ENCODE data around the gene ANKRD11. TPM values are rescaled to one million over a fixed set of nuclear protein-coding genes. Genes with fewer than 3 reads are reported as not detected.
"Not testable (repeated sequence)": the region's sequence is repeated elsewhere in the genome, so short reads cannot be mapped to it uniquely, and the experiment has no call there.

The ANKRD11 gene
- total RNA-seq, 1 donor from 2014 or later, result 58.1 TPM

DNA sequence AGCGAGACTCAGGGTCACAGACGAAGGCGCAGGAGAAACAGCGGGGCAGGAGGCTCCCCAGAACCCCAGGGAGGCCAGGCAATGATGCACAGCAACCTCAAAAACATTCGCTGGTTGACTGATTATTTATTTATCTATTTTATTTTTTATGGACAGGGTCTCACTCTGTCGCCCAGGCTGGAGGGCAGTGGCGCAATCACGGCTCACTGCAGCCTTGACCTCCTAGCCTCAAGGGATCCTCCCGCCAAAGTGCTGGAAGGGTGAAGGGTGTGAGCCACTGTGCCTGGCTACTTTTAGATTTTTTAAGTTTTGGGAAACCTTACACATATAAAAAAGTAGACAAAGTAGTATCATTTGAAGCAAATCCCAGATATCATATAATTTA lies 189.4 kb downstream of the ANKRD11 start:
- no peak for DNase-seq (ENCODE audit: low read depth, low spot score)

DNA sequence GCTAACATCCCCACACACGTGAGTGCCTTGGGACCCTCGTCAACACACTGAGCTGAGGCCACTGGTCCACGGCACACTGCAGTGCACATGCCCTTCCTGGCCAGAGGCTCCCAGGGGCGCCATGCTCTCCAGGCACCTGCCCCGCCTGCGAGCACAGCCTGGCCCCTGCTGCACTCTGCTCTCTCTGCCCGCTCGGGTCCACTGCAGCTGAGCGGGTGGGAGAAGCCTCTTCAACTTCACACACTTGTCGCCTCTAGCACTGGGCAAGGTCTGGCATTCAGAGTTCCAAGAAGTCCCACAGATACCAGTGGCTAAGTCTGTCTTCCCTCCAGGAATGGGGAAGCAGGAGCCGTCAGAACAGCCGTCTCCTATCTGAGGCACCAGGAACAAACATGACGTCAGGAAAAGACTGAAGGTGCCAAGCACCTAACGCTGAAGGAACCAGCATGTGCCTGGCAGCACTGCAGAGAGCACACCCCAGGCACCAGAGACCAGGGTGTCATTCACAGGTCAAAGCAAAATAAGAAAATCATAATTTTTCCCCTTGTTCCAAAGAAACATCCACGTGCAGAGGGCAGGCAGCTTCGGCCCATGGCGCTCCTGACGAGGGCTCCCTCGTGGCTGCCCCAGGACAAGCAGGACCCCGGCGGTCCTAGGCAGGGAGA lies 189.9 kb downstream of the ANKRD11 start:
- DNase-seq (ENCODE audit: low read depth, low spot score), result no peak

DNA sequence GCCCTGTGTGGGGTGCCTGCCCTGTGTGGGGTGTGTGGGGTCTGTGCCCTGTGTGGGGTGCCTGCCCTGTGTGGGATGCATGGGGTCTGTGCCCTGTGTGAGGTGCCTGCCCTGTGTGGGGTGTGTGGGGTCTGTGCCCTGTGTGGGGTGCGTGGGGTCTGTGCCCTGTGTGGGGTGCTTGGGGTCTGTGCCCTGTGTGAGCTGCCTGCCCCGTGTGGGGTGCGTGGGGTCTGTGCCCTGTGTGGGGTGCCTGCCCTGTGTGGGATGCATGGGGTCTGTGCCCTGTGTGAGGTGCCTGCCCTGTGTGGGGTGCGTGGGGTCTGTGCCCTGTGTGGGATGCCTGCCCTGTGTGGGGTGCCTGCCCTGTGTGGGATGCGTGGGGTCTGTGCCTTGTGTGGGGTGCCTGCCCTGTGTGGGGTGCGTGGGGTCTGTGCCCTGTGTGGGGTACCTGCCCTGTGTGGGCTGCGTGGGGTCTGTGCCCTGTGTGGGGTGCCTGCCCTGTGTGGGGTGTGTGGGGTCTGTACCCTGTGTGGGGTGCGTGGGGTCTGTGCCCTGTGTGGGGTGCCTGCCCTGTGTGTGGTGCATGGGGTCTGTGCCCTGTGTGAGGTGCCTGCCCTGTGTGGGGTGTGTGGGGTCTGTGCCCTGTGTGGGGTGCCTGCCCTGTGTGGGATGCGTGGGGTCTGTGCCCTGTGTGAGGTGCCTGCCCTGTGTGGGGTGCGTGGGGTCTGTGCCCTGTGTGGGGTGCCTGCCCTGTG lies 190.8 kb downstream of the ANKRD11 start:
- DNase-seq (ENCODE audit: low read depth, low spot score), result not testable (repeated sequence)

DNA sequence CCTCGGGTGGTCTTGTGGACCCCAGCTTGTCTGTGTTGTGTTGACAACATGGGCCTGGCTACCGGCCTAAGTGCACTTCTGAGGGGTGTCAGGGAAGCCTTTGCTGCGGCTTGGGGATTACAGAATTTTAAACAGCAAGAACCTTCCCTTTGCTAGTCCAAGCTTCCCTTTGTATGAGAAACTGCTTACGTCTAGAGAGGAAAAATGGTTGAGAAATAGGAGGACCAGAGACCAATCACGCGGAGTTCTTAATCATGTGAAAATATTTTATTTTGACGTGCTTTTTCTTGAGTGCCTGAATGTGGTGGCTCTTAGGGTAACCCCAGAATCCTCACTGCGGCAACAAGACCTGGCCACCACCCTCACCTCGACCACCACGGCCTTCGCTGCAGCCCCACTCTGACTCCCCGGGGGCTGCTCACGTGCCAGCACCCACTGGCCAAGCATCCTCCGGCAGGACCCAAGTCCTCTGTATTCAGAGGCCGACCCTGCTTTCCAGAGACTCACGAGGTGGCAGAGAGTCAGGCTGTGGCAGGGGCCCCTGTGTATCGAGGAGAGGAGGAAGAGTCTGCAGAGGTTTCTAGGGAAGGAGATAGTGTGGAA lies 191.6 kb downstream of the ANKRD11 start:
- DNase-seq (ENCODE audit: low read depth, low spot score), result no peak

DNA sequence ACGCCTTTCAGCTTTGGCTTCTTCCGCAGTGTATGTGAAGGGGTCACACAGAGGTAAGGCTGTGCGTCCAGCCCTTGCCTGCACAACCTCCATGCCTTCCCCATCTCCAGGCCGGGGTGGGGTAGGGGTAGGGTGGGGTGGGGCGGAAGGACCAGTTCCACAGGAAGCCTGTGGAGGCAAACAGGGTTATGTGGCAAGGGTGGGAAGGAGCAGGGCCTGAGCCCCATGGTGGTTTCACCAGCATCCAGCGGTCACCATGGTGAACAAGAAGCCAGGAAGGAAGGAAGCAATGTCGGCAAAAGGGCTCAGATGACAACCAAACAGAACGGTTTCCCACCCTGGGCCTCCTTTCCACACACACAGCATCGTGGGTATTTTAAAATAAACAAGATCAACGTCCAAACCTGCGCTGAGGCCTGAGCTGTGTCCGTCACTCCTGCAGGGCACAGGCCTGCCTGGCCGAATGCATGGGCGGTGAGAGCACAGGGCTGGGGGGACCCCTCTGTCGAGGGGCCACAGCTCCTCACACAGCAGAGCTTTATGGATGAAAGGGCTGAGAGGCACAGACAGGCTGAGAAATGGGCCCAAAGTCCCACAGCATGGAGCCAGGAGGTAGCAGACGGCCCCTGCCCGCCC lies 192.3 kb downstream of the ANKRD11 start:
- no peak for DNase-seq (ENCODE audit: low read depth, low spot score)

DNA sequence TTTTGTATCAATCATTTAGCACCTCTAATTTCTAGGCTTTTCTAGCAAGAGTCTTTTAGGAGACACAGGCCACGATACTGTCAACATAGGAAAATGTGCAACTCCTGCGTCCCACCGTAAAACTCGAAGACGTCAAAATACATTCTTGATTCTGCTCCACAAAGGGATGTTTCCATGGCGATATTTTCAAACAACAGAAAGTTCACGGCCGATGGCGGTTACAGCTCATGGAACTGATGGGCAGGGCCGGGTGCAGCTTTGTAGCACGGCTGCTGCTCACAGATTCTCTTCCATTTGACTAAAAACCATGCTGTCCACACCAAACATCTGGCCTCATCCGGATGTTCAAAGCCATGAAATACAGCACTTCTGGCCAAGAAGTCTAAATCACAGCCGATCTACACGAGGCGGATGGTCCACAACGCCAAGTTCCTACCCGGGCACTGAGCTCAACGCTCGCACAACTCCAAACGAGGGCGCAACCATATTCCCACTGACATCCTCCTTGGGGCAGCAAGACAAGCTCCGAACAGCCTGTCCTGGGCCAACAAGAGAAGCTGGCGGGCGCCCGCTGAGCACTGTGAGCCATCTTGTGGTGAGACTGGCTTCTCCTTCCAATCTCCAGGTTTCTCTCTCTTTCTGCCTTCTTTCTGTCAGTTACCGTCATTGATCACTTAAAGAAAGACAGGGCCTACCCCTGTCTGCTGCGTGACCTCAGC lies 193.0 kb downstream of the ANKRD11 start:
- DNase-seq (ENCODE audit: low read depth, low spot score), result no peak

DNA sequence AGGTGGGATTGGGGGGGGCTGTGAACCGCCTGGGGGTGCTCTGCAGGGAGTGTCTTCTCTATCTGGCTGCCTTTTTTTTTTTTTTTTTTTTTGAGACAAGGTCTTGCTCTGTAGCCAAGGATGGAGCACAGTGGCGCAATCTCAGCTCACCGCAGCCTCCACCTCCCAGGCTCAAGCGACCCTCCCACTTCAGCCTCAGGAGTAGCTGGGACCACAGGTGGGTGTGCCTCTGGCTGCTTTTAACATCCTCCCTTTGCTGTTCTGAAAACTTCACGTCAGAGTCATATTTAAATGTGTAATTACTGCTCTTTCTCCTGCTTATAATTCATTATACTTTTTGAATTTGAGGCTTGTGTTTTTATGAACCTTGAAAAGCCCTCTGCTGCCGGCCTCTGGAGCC lies 194.4 kb downstream of the ANKRD11 start:
- DNase-seq (ENCODE audit: low read depth, low spot score), result no peak

DNA sequence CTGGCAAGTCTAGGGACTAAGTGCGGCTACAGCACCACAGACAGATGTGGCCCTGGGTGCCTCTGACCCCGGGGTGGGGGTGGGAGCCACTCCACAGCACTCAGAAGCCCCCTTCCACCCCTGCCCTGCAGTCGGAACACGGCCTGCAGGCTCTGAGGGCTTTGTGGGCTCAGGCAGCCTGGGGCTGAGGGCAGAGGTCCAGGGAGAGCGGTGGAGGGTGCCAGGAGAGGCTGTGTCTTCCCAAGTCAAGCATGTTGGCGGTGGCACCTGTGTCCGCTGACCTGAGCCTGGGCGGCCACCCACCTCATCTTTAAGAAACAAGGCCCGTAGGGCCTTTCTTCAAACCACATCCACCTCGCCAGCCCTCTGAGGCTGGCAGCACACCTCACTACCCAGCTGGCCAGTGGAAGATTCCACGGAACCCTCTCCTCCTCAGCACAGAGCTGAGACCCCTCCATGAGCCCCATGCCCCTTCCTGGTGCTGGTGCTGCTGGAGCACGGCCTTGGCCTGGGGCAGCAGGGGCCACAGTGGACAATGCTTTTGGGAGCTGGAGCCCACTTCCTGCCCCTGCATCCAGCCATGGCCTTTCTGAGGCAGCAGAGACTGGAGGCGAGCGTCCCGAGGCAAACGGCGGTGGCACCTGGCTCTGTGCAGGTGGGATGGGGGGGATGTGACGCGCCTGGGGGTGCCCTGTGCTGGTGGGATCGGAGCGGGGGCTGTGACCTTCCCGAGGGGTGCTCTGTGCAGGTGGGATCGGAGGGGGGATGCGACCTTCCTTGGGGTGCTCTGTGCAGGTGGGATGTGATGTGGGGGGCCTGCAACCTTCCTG lies 195.1 kb downstream of the ANKRD11 start:
- no peak for DNase-seq (ENCODE audit: low read depth, low spot score)

DNA sequence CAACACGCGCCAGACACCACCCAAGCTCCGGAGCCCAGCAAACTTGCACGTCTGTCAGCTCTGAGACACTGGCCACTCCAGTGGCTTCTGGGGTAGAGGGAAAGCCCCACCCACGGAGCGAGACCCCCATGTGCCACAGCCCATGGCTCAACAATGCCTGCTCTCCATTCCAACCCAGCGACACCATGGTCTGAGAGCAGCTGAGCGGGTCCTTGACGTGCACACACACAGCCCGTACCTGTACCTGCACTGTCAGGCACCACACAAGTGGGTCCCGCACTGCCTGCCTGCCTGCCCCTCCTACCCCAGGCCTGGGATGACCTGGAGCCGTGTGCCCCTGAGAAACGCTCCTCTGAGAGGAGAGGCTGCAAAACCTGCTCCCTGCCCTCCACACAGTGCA lies 195.9 kb downstream of the ANKRD11 start:
- DNase-seq (ENCODE audit: low read depth, low spot score), result no peak

DNA sequence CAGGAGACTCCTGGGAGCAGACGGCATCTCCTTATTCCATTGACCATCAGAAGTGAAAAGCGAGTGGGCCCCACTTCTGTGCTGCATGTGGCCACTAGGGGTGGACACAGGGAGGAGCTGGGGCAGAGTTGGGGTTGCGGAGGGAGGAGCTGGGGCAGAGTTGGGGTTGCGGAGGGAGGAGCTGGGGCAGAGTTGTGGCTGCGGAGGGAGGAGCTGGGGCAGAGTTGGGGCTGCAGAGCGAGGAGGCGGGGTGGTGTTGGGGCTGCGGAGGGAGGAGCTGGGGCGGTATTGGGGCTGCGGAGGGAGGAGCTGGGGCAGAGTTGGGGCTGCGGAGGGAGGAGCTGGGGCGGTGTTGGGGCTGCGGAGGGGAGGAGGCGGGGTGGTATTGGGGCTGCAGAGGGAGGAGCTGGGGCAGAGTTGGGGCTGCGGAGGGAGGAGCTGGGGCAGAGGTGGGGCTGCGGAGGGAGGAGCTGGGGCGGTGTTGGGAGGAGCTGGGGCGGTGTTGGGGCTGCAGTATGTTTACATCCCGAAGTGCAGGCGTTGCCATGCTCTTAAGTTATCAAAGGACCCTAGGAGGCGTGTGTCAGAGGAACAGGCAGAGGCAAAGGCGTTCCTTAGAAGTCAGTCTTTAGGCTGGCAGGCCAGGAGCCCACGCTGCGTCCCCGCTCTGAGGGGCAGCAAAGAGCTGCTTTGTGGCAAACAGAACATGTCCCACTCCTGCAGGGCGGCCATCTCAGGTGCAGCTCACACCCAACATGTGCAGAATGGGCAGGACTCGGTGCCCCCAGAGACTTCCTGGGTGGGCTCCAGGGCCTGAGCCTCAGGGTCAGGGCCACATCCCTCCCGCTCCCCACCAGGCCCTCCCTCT lies 196.9 kb downstream of the ANKRD11 start:
- no peak for DNase-seq (ENCODE audit: low read depth, low spot score)

DNA sequence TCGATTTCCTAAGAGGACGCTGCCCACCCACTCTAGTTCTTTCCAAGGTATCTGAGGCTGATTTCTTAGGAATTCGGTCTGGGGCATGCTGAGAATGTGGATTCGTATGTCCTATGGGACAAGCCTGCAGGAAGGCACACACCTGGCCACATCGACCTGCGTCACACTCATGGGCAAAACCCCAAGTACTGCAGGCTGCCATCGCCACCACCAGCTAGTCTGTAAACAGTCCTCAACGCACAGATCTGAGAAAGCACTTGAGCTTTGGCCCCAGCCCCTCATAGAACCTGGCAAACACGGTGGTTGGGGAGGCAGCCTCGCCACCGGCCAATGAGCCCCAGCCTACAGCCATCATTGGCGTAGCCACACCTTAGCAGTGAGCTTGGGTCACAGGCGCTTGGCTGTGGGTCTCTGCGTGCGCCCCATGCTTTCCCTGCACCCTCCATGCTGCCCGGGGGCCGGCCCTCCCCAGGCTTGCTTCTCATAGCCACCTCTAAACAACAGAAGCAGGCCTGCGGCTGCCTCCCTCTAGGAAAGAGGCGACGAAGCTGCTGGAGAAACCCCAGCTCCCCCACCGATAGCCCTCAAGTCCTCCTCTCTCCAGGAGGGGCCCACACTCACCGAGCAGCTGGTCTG lies 197.8 kb downstream of the ANKRD11 start:
- DNase-seq (ENCODE audit: low read depth, low spot score), result no peak

DNA sequence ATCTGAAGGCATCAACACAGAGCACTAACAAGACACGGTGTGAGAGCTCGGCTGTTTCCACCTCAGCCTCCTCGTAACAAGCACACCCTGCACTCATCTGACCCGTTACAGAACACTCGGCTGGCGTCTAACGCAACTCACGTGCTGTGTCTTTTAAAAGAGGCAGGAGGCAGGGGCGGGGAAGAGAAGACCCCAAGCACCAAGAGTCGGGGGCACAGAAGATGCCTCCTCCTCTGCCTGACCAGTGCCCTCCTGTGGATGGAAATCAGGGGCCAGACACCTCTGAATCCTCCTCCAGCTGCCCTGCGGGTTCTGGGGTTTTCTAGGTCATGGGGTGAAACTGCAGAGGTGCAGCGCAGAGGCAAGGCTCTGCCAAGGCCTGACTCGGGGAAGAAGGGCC lies 198.6 kb downstream of the ANKRD11 start:
- no peak for DNase-seq (ENCODE audit: low read depth, low spot score)

DNA sequence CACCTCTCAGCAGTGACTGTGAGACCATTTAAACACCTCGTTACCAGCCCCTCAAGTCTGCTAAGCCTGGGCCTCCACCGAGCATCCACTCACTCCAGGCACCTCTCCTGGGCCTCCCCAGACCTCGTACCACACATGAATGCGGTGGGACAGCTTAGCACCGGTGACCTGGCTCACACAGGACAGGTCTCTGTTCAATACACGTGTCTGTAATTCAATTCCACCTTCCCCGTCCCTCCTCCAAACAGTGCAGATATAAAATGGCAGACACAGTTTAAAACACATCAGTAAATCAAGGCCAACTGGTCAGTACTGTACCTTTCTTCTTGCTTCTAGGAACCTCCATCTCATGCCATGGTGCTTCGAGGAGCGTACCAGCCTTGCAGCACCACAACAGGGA lies 199.0 kb downstream of the ANKRD11 start:
- DNase-seq (ENCODE audit: low read depth, low spot score), result no peak

DNA sequence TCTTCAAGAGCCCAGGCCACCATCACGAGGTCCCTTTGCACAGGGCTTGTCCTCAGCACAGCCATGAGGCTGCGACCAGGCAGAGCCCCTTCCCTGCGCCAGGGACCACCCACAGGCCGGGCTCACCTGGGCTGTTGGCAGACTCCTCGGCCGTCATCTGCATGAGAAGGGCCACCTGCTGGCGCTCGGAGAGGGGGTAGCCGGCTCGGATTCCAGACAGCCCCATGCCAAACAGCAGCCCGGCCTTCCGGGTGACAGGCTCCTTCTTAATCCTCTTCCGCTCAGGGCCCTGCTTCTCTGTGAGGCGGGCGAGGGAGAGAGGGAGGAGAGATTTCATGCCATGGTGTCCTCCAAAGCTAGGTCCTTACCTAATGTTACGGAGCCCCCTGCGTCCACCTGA lies 199.5 kb downstream of the ANKRD11 start:
- DNase-seq (ENCODE audit: low read depth, low spot score), result no peak

DNA sequence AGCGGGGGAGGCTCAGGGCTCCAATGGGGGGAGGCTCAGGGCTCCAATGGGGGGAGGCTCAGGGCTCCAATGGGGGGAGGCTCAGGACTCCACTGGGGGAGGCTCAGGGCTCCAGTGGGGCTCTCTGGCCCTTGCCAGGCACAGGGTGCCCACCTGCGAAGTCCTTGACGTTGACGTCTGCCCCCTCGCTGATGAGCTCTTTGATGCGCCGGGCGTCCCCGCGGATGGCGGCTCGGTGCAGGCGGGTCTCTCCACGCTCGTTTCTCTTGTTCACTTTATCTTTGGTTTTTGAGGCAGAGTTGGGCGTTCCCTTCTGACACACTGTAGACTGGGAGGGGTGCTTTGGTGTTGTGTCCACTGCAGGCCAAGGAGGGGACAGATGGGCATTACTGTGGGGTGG lies 199.9 kb downstream of the ANKRD11 start:
- no peak for DNase-seq (ENCODE audit: low read depth, low spot score)

DNA sequence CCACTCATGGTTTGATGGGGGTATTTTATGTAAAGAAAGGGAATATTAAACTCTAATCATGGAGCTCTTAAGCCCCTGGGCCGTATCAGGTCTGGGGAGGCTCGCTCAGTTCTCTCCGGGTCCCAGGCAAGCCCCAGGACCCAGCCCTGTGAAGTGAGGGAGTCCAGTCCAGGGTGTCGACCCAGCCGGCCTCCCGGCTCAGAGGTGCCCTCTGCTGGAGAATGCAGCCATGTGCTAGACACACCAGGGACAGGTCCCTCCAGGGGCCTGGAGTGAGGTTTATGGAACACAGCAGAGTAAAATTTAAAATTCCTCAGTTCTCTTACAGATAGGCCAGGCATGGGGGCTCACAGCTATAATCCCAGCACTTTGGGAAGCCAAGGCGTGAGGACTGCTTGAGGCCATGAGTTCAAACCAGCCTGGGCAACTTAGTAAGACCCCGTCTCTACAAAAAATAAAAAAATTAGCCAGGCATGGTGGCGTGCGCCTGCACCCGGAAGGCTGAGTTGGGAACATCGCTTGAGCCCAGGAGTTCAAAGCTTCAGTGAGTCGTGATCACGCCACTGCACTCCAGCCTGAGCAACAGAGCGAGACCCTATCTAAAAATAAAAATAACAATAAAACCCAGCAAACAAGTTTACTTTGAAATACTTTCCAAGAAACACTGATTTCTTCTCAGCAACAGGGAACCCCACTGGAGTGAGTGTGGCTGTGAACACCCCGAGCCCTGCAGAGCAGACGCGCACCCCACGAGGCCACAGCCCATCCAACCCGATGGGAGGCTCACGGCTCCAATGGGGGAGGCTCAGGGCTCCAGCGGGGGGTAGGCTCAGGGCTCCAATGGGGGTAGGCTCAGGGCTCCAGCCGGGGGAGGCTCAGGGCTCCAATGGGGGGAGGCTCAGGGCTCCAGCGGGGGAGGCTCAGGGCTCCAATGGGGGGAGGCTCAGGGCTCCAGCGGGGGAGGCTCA lies 200.6 kb downstream of the ANKRD11 start:
- DNase-seq (ENCODE audit: low read depth, low spot score), result no peak

DNA sequence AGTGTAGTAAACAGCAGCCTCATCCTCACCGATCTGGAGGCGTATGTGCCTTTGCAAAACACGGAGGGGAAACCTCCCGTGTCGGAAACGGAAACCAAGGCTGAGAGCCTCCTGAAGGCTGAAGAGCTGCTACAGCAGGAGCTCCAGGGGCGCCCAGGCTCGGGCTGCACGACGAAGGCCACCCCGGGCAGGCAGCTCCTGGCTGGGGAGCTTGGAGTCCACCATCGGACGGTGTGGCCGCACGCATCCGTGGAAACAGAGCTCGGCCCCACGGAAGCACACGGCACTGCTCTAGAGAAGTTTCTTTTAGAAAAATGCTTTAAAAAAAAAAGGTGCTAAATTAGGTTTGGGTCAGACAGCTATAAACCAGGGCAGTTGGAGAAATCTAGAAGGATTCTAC lies 201.4 kb downstream of the ANKRD11 start:
- no peak for DNase-seq (ENCODE audit: low read depth, low spot score)

DNA sequence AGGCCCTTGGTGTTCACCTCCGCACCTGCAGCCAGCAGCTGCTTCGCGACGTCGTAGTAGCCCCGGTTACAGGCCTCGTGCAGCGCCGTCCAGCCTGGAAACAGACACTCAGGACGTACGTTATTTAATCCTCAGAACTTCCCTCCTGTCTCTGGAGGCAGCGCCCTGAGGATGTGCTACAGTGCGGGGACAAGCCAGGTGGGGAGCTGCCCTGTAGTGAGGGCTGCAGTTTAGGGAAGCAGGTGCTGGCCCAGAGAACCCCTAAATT lies 201.8 kb downstream of the ANKRD11 start:
- no peak for DNase-seq (ENCODE audit: low read depth, low spot score)
